ENCODE measurements around the gene ADAMTSL4. TPM values are rescaled to one million over a fixed set of nuclear protein-coding genes. Genes with fewer than 3 reads are reported as not detected.
A peak's percentile ranks its signal among the peaks of the same experiment; 100 is the strongest.
"Not testable (repeated sequence)": the region's sequence is repeated elsewhere in the genome, so short reads cannot be mapped to it uniquely, and the experiment has no call there.

The ADAMTSL4 gene
- total RNA-seq, 2 donors from 2014 or later = 0.29 to 0.37 TPM

- Mint-ChIP-seq H3K4me1 (peaks cover 7% of the 10 kb centered on the region), H3K27ac (peak overlapping the region; percentile 98), H3K9me3 (no peaks in the 10 kb centered on the region), H3K27me3 (no peaks in the 10 kb centered on the region), H3K36me3 (ENCODE audit: low read depth) (peaks cover 69% of the 10 kb centered on the region), H3K4me3 (peak overlapping the region; percentile 98)
- no peak for ATAC-seq (replicated peaks)
These were observed 28.5 kb downstream of the ADAMTSL4 start for GRCh38 chr1:150577557-150578271.

GRCh38 chr1:150578272-150579109 lies 29.3 kb downstream of the ADAMTSL4 start:
- H3K27me3 Mint-ChIP-seq = no peaks in the 10 kb centered on the region
- peak overlapping the region; percentile 98 for H3K4me3 Mint-ChIP-seq
- no peaks in the 10 kb centered on the region for H3K9me3 Mint-ChIP-seq
- ATAC-seq (replicated peaks) = peak; percentile 29
- H3K4me1 Mint-ChIP-seq = peaks cover 7% of the 10 kb centered on the region
- H3K36me3 Mint-ChIP-seq (ENCODE audit: low read depth) = peaks cover 62% of the 10 kb centered on the region
- H3K27ac Mint-ChIP-seq = peak overlapping the region; percentile 98

GRCh38 chr1:150579110-150579944 lies 30.1 kb downstream of the ADAMTSL4 start, which contains the start of gene MCL1:
TSS of gene MCL1 (minus strand) at chr1:150579610. CDS start at chr1:150579530, 80 bp downstream.
- no peaks in the 10 kb centered on the region for H3K9me3 Mint-ChIP-seq
- H3K36me3 Mint-ChIP-seq (ENCODE audit: low read depth) = peaks cover 53% of the 10 kb centered on the region
- peak within 1 kb of the TSS; percentile 98 for H3K27ac Mint-ChIP-seq
- no peaks in the 10 kb centered on the region for H3K27me3 Mint-ChIP-seq
- peak within 1 kb of the TSS; percentile 98 for H3K4me3 Mint-ChIP-seq
- H3K4me1 Mint-ChIP-seq = peaks cover 7% of the 10 kb centered on the region
- ATAC-seq (replicated peaks) = peak; percentile 89

- Mint-ChIP-seq H3K27me3 (no peaks in the 10 kb centered on the region), H3K4me3 (peak overlapping the region; percentile 98), H3K4me1 (peaks cover 7% of the 10 kb centered on the region), H3K36me3 (ENCODE audit: low read depth) (peaks cover 46% of the 10 kb centered on the region), H3K9me3 (no peaks in the 10 kb centered on the region), H3K27ac (peak overlapping the region; percentile 98)
- ATAC-seq (replicated peaks) = no peak
These were observed 30.9 kb downstream of the ADAMTSL4 start for GRCh38 chr1:150579945-150580642.

- peak overlapping the region; percentile 98 for H3K27ac Mint-ChIP-seq
- H3K9me3 Mint-ChIP-seq; H3K27me3 Mint-ChIP-seq; H3K4me1 Mint-ChIP-seq; ATAC-seq (replicated peaks): not testable (repeated sequence)
- H3K36me3 Mint-ChIP-seq (ENCODE audit: low read depth) = peaks cover 37% of the 10 kb centered on the region
- peak overlapping the region; percentile 98 for H3K4me3 Mint-ChIP-seq
These were observed 31.8 kb downstream of the ADAMTSL4 start for GRCh38 chr1:150580966-150581365.

GRCh38 chr1:150581437-150581836 lies 32.2 kb downstream of the ADAMTSL4 start:
- H3K4me3 Mint-ChIP-seq; H3K27ac Mint-ChIP-seq; H3K27me3 Mint-ChIP-seq; H3K4me1 Mint-ChIP-seq; H3K9me3 Mint-ChIP-seq; ATAC-seq (replicated peaks): not testable (repeated sequence)
- H3K36me3 Mint-ChIP-seq (ENCODE audit: low read depth) = peaks cover 32% of the 10 kb centered on the region

DNA sequence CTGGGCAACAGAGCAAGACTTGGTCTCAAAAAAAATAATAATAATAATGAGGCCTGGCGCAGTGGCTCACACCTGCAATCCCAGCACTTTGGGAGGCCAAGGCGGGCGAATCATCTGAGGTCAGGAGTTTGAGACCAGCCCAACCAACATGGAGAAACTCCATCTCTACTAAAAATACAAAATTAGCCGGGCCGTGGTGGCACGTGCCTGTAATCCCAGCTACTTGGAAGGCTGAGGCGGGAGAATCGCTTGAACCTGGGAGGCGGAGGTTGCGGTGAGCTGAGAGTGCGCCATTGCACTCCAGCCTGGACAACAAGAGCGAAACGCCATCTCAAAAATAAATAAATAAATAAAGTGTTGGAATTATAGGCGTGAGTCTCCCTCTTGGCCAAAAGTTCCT lies 32.8 kb downstream of the ADAMTSL4 start:
- H3K4me3 Mint-ChIP-seq; H3K27me3 Mint-ChIP-seq; H3K4me1 Mint-ChIP-seq; H3K9me3 Mint-ChIP-seq; ATAC-seq (replicated peaks); H3K27ac Mint-ChIP-seq: not testable (repeated sequence)
- peaks cover 27% of the 10 kb centered on the region for H3K36me3 Mint-ChIP-seq (ENCODE audit: low read depth)

DNA sequence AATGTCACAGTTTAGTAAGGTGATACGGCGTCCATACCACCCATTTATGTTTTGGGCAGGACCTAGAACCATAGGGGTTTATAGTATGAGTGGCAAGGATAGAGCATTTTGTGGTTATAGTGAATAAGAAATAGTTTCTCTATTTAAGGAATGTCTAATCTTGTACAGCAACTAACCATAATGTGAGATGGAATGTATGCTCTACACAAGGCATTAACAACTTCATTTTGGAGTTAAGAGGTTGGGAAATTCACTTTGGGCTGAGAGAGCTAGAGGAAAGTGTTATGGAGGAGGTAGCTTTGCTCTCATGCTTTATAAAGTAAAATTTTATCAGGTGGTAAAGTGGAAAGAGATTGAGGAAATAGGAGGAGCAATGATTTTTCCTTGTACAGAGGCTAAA lies 33.2 kb downstream of the ADAMTSL4 start:
- H3K27me3 Mint-ChIP-seq = no peaks in the 10 kb centered on the region
- no peaks in the 10 kb centered on the region for H3K9me3 Mint-ChIP-seq
- ATAC-seq (replicated peaks) = no peak
- H3K4me3 Mint-ChIP-seq = no peak overlapping the region
- peaks cover 7% of the 10 kb centered on the region for H3K4me1 Mint-ChIP-seq
- H3K36me3 Mint-ChIP-seq (ENCODE audit: low read depth) = peaks cover 23% of the 10 kb centered on the region
- no peak overlapping the region for H3K27ac Mint-ChIP-seq

- peak; percentile 76 for ATAC-seq (replicated peaks)
These were observed 47.1 kb downstream of the ADAMTSL4 start for GRCh38 chr1:150596095-150596892.

GRCh38 chr1:150596976-150597375 lies 47.8 kb downstream of the ADAMTSL4 start:
- peaks cover 18% of the 10 kb centered on the region for H3K4me1 Mint-ChIP-seq
- ATAC-seq (replicated peaks) = no peak
- H3K9me3 Mint-ChIP-seq = no peaks in the 10 kb centered on the region
- peaks cover 32% of the 10 kb centered on the region for H3K36me3 Mint-ChIP-seq (ENCODE audit: low read depth)
- no peaks in the 10 kb centered on the region for H3K27me3 Mint-ChIP-seq
- peak overlapping the region; percentile 61 for H3K4me3 Mint-ChIP-seq
- H3K27ac Mint-ChIP-seq = peak overlapping the region; percentile 85

More at GRCh38 chr1:150596095-150596892, 47.1 kb downstream of the ADAMTSL4 start:
- Mint-ChIP-seq H3K36me3 (ENCODE audit: low read depth) (peaks cover 29% of the 10 kb centered on the region), H3K27ac (peak overlapping the region; percentile 85), H3K4me3 (peak overlapping the region; percentile 61), H3K27me3 (no peaks in the 10 kb centered on the region), H3K4me1 (peaks cover 18% of the 10 kb centered on the region), H3K9me3 (no peaks in the 10 kb centered on the region)

DNA sequence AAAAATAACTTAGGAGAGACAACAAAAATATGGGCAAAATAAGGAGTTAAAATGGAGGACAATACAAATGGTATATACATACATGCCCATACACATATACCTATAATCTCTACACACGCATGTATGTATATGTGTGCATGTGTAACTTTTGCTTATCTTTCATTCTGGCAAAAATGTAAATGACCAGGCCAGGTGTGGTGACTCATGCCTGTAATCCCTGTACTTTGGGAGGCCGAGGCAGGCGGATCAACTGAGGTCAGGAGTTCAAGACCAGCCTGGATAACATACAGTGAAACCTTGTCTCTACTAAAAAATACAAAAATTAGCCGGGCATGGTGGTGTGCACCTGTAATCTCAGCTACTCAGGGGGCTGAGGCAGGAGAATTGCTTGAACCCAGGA lies 49.1 kb downstream of the ADAMTSL4 start:
- H3K27ac Mint-ChIP-seq; H3K4me3 Mint-ChIP-seq; ATAC-seq (replicated peaks); H3K9me3 Mint-ChIP-seq; H3K27me3 Mint-ChIP-seq: not testable (repeated sequence)
- peaks cover 30% of the 10 kb centered on the region for H3K36me3 Mint-ChIP-seq (ENCODE audit: low read depth)
- peaks cover 20% of the 10 kb centered on the region for H3K4me1 Mint-ChIP-seq

DNA sequence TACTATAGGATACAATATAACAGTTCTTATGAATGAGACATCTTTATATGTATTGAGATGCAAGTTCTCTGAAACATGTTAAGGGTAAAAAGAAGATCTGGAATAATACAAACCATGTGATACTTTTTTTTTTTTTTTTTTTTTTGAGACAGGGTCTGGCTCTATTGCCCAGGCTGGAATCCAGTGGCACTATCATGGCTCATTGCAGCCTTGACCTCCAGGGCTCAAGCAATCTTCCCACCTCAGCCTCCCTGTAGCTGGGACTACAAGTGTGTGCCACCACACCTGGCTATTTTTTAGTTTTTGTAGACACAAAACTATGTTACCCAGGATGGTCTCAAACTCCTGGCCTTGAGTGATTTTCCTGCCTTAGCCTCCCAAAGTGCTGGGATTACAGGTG lies 52.3 kb downstream of the ADAMTSL4 start:
- Mint-ChIP-seq H3K27ac (no peak overlapping the region), H3K9me3 (no peaks in the 10 kb centered on the region), H3K4me1 (peaks cover 21% of the 10 kb centered on the region), H3K4me3 (no peak overlapping the region), H3K36me3 (ENCODE audit: low read depth) (peaks cover 33% of the 10 kb centered on the region), H3K27me3 (no peaks in the 10 kb centered on the region)
- no peak for ATAC-seq (replicated peaks)

GRCh38 chr1:150602372-150602771 lies 53.2 kb downstream of the ADAMTSL4 start:
- Mint-ChIP-seq H3K4me1 (peaks cover 15% of the 10 kb centered on the region), H3K36me3 (ENCODE audit: low read depth) (peaks cover 36% of the 10 kb centered on the region)
- H3K27ac Mint-ChIP-seq; H3K4me3 Mint-ChIP-seq; ATAC-seq (replicated peaks); H3K9me3 Mint-ChIP-seq; H3K27me3 Mint-ChIP-seq: not testable (repeated sequence)
